Measurements from ENCODE around the gene DBX1. TPM values are rescaled to one million over a fixed set of nuclear protein-coding genes. Genes with fewer than 3 reads are reported as not detected.

The DBX1 gene
- polyA plus RNA-seq, 1 donor (not counting 4 experiments of a cell fraction or from before 2014, with no cell fraction given), result not detected

GRCh38 chr11:20207781-20208621 is 47.7 kb upstream of the DBX1 start:
- Histone ChIP-seq H4K20me1 (ENCODE audit: control insufficient read depth, extremely low read depth, insufficient read depth, low read length) (no peaks in the 10 kb centered on the region), H3K4me2 (ENCODE audit: control insufficient read depth, extremely low read depth, insufficient read depth, low read depth, low read length) (no peak overlapping the region), H3K4me1 (ENCODE audit: control insufficient read depth, extremely low read depth, insufficient read depth, low read length) (no peaks in the 10 kb centered on the region), H2AFZ (ENCODE audit: control insufficient read depth, low read length) (no peak overlapping the region), H3K9ac (ENCODE audit: control insufficient read depth, extremely low read depth, insufficient read depth, low read length) (no peak overlapping the region), H3K27ac (ENCODE audit: control insufficient read depth, insufficient read depth, low read length) (no peak overlapping the region), H3K27me3 (ENCODE audit: control insufficient read depth, extremely low read depth, insufficient read depth, low read length) (peaks cover 44% of the 10 kb centered on the region), H3K9me1 (ENCODE audit: control insufficient read depth, extremely low read depth, insufficient read depth, low read length) (no peaks in the 10 kb centered on the region), H3K36me3 (ENCODE audit: control insufficient read depth in 2 of 2, extremely low read depth in 1 of 2, insufficient read depth in 2 of 2, low read length in 2 of 2) (no peaks in the 10 kb centered on the region), H3K4me3 (ENCODE audit: control insufficient read depth in 2 of 3, extremely low read depth in 1 of 3, insufficient read depth in 2 of 3, low read depth in 1 of 3, low read length in 3 of 3) (no peak overlapping the region), H3K9me3 (ENCODE audit: control insufficient read depth, low read depth, low read length) (no peaks in the 10 kb centered on the region), H3K79me2 (ENCODE audit: control insufficient read depth, insufficient read depth, low read length) (no peaks in the 10 kb centered on the region)
- DNase-seq (ENCODE audit: low read depth, low spot score), result no peak
- TF ChIP-seq EZH2 (IDR thresholded peaks at IDR 0.05; ENCODE audit: low read length), result no peak
- TF ChIP-seq CTCF (optimal IDR thresholded peaks at IDR 0.05 in 1 of 3, IDR thresholded peaks at IDR 0.05 in 1 of 3, conservative IDR thresholded peaks at IDR 0.05 in 1 of 3; ENCODE audit: extremely low read depth in 1 of 3, insufficient read depth in 2 of 3, low read length in 3 of 3), result no peak
- dilution Hi-C loops (cut with MboI; ENCODE audit: extremely low pct_ligation_motif_present, low sequenced_read_pairs), result no loop called here
- no peak for FAIRE-seq

DNA sequence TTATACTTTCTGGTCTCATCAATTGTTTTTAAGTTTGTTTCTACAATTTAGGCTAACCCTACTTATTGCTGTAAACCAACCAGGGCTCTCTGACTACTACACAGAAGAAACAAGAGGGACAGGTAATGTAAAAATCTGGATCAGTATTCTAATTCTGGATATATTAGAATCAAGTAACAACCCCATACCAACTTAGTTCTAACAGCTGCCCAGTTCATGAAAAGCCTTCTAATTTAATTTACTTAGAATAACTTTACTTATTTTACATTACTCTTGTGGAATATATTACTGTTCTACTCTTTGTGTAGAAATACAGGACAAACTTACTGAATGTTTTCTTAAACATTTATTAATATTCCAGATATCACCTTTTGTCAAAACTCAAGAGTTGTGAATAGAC is 45.5 kb upstream of the DBX1 start:
- no peaks in the 10 kb centered on the region for H3K79me2 ChIP-seq (ENCODE audit: control insufficient read depth, insufficient read depth, low read length)
- H4K20me1 ChIP-seq (ENCODE audit: control insufficient read depth, extremely low read depth, insufficient read depth, low read length), result no peaks in the 10 kb centered on the region
- no peaks in the 10 kb centered on the region for H3K9me1 ChIP-seq (ENCODE audit: control insufficient read depth, extremely low read depth, insufficient read depth, low read length)
- no peak overlapping the region for H3K4me3 ChIP-seq (ENCODE audit: control insufficient read depth in 2 of 3, extremely low read depth in 1 of 3, insufficient read depth in 2 of 3, low read depth in 1 of 3, low read length in 3 of 3)
- no peaks in the 10 kb centered on the region for H3K4me1 ChIP-seq (ENCODE audit: control insufficient read depth, extremely low read depth, insufficient read depth, low read length)
- no peaks in the 10 kb centered on the region for H3K9me3 ChIP-seq (ENCODE audit: control insufficient read depth, low read depth, low read length)
- TF ChIP-seq EZH2 (IDR thresholded peaks at IDR 0.05; ENCODE audit: low read length) (no peak), CTCF (optimal IDR thresholded peaks at IDR 0.05 in 1 of 3, IDR thresholded peaks at IDR 0.05 in 1 of 3, conservative IDR thresholded peaks at IDR 0.05 in 1 of 3; ENCODE audit: extremely low read depth in 1 of 3, insufficient read depth in 2 of 3, low read length in 3 of 3) (no peak)
- dilution Hi-C loops (cut with MboI; ENCODE audit: extremely low pct_ligation_motif_present, low sequenced_read_pairs), result no loop called here
- FAIRE-seq, result no peak
- no peaks in the 10 kb centered on the region for H3K36me3 ChIP-seq (ENCODE audit: control insufficient read depth in 2 of 2, extremely low read depth in 1 of 2, insufficient read depth in 2 of 2, low read length in 2 of 2)
- peaks cover 44% of the 10 kb centered on the region for H3K27me3 ChIP-seq (ENCODE audit: control insufficient read depth, extremely low read depth, insufficient read depth, low read length)
- no peak overlapping the region for H3K9ac ChIP-seq (ENCODE audit: control insufficient read depth, extremely low read depth, insufficient read depth, low read length)
- no peak overlapping the region for H3K4me2 ChIP-seq (ENCODE audit: control insufficient read depth, extremely low read depth, insufficient read depth, low read depth, low read length)
- H2AFZ ChIP-seq (ENCODE audit: control insufficient read depth, low read length), result no peak overlapping the region
- no peak overlapping the region for H3K27ac ChIP-seq (ENCODE audit: control insufficient read depth, insufficient read depth, low read length)
- DNase-seq (ENCODE audit: low read depth, low spot score), result no peak
